Measurements from ENCODE around the gene ALG3. TPM values are rescaled to one million over a fixed set of nuclear protein-coding genes. Genes with fewer than 3 reads are reported as not detected.

The ALG3 gene
- total RNA-seq, 1 donor from 2014 or later = 78.1 TPM

- TF ChIP-seq CTCF (conservative IDR thresholded peaks at IDR 0.05; ENCODE audit: low read depth, low read length) = no peak
- no peak for DNase-seq (ENCODE audit: low read depth)
These were observed 37.0 kb downstream of the ALG3 start for GRCh38 chr3:184211718-184212117.

GRCh38 chr3:184211297-184211696 is 37.5 kb downstream of the ALG3 start:
- no peak overlapping the region for H3K4me3 ChIP-seq (ENCODE audit: low read depth, low read length)
- no peak for TF ChIP-seq CTCF (conservative IDR thresholded peaks at IDR 0.05; ENCODE audit: low read depth, low read length)
- no peak for DNase-seq (ENCODE audit: low read depth)

More at GRCh38 chr3:184211718-184212117, 37.0 kb downstream of the ALG3 start:
- no peak overlapping the region for H3K4me3 ChIP-seq (ENCODE audit: low read depth, low read length)

- H3K4me3 ChIP-seq (ENCODE audit: low read depth, low read length) = no peak overlapping the region
- TF ChIP-seq CTCF (conservative IDR thresholded peaks at IDR 0.05; ENCODE audit: low read depth, low read length) = no peak
- DNase-seq (ENCODE audit: low read depth) = no peak
These were observed 39.4 kb downstream of the ALG3 start for GRCh38 chr3:184209146-184209923.

GRCh38 chr3:184203526-184203925 is 45.2 kb downstream of the ALG3 start:
- no peak overlapping the region for H3K4me3 ChIP-seq (ENCODE audit: low read depth, low read length)
- no peak for TF ChIP-seq CTCF (conservative IDR thresholded peaks at IDR 0.05; ENCODE audit: low read depth, low read length)
- DNase-seq (ENCODE audit: low read depth) = no peak

- DNase-seq (ENCODE audit: low read depth) = no peak
- no peak overlapping the region for H3K4me3 ChIP-seq (ENCODE audit: low read depth, low read length)
- no peak for TF ChIP-seq CTCF (conservative IDR thresholded peaks at IDR 0.05; ENCODE audit: low read depth, low read length)
These were observed 47.9 kb downstream of the ALG3 start for GRCh38 chr3:184200825-184201224.

GRCh38 chr3:184198509-184198908 is 50.3 kb downstream of the ALG3 start:
- DNase-seq (ENCODE audit: low read depth) = no peak
- H3K4me3 ChIP-seq (ENCODE audit: low read depth, low read length) = no peak overlapping the region
- TF ChIP-seq CTCF (conservative IDR thresholded peaks at IDR 0.05; ENCODE audit: low read depth, low read length) = no peak

GRCh38 chr3:184196536-184196935 is 52.2 kb downstream of the ALG3 start:
- no peak for DNase-seq (ENCODE audit: low read depth)
- H3K4me3 ChIP-seq (ENCODE audit: low read depth, low read length) = no peak overlapping the region
- TF ChIP-seq CTCF (conservative IDR thresholded peaks at IDR 0.05; ENCODE audit: low read depth, low read length) = no peak

Measured in epithelial cell of proximal tubule (primary cell).